Measurements from ENCODE around the gene TEC. TPM values are rescaled to one million over a fixed set of nuclear protein-coding genes. Genes with fewer than 3 reads are reported as not detected.

TEC gene
- total RNA-seq, 1 experiment from 2014 or later, result 4.5 TPM

DNA sequence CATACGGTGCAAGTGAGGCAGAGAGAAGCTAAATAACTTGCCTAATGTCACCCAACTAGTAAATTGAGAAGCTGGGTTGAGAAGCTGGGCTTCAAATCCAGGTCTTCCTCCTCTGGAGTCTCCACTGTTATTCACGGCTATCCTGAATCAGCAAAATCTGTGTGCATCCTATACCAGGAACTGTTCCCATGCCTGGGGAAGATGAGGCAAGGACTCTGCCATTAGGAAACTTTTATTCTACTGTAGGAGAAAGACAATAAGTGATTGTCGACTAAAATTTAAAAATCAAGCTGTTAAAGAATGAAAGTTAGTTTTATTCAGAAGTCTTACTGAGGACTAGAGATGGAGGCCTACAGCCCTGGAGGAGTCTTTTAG, 872 bp upstream of the TEC start:
- peak overlapping the region; percentile 59 for H3K9ac ChIP-seq (ENCODE audit: low read length)
- H3K4me2 ChIP-seq (ENCODE audit: low read length), result peak overlapping the region; percentile 79
- CTCF ChIA-PET, result no interaction called here
- no peaks in the 10 kb centered on the region for H3K9me2 ChIP-seq (ENCODE audit: insufficient read depth)
- H3K9me3 ChIP-seq (ENCODE audit: control insufficient read depth in 1 of 2, insufficient read depth in 1 of 2, low read depth in 1 of 2, low read length in 2 of 2), result no peaks in the 10 kb centered on the region
- H3K4me1 ChIP-seq (ENCODE audit: control insufficient read depth in 1 of 2, insufficient read depth in 2 of 2, low read length in 2 of 2), result peaks cover 2 to 25% of the 10 kb centered on the region in 2 experiments; a peak in 3 of 4 replicates
- POLR2A ChIA-PET, result no interaction called here
- no peaks in the 10 kb centered on the region for H3K36me3 ChIP-seq (ENCODE audit: control insufficient read depth in 1 of 2, insufficient read depth in 2 of 2, low read length in 2 of 2)
- peak overlapping the region; percentile 53 for H2AFZ ChIP-seq (ENCODE audit: low read depth, low read length, poor library complexity, severe bottlenecking)
- ATAC-seq (no peak), DNase-seq (ENCODE audit: low read depth, low spot score) (no peak)
- no peak for TF ChIP-seq RAD21 (IDR thresholded peaks at IDR 0.05; ENCODE audit: low read depth)
- TF ChIP-seq SP1 (IDR thresholded peaks at IDR 0.05; ENCODE audit: low read depth), result no peak
- TF ChIP-seq, protein P1, sequence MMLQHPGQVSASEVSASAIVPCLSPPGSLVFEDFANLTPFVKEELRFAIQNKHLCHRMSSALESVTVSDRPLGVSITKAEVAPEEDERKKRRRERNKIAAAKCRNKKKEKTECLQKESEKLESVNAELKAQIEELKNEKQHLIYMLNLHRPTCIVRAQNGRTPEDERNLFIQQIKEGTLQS (IDR thresholded peaks at IDR 0.05), result no peak
- TF ChIP-seq, protein P2, sequence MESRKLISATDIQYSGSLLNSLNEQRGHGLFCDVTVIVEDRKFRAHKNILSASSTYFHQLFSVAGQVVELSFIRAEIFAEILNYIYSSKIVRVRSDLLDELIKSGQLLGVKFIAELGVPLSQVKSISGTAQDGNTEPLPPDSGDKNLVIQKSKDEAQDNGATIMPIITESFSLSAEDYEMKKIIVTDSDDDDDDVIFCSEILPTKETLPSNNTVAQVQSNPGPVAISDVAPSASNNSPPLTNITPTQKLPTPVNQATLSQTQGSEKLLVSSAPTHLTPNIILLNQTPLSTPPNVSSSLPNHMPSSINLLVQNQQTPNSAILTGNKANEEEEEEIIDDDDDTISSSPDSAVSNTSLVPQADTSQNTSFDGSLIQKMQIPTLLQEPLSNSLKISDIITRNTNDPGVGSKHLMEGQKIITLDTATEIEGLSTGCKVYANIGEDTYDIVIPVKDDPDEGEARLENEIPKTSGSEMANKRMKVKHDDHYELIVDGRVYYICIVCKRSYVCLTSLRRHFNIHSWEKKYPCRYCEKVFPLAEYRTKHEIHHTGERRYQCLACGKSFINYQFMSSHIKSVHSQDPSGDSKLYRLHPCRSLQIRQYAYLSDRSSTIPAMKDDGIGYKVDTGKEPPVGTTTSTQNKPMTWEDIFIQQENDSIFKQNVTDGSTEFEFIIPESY (IDR thresholded peaks at IDR 0.05; ENCODE audit: extremely low read depth, insufficient replicate concordance, low read length), result no peak
- no peak for TF ChIP-seq CEBPB (IDR thresholded peaks at IDR 0.05; ENCODE audit: low read depth)
- no peak for TF ChIP-seq POLR2A (IDR thresholded peaks at IDR 0.05; ENCODE audit: borderline replicate concordance, extremely low read depth, insufficient read depth, insufficient read length)
- TF ChIP-seq EZH2 (IDR thresholded peaks at IDR 0.05), result no peak
- TF ChIP-seq EGR1 (IDR thresholded peaks at IDR 0.05; ENCODE audit: low read depth), result no peak
- RAD21 ChIA-PET (ENCODE audit: low non-redundant PET in 1 of 2, low total read pairs in 2 of 2, uncharacterized antibody in 2 of 2, unreplicated experiment in 2 of 2), result no interaction called here
- H3K4me3 ChIP-seq (replicated peaks in 1 of 2; ENCODE audit: low read depth in 1 of 2, low read length in 2 of 2), result peak overlapping the region; percentile 59 to 71
- H3K27ac ChIP-seq (ENCODE audit: low read depth, low read length), result peak overlapping the region; percentile 74
- BruUV-seq (replicated peaks), result no TSS peak
- no peaks in the 10 kb centered on the region for H4K20me1 ChIP-seq (ENCODE audit: insufficient read depth)
- intact Hi-C loops (cut with micrococcal nuclease), result loop anchor here (5.0 kb wide), 1 partner anchor 128 kb away; no protein-coding TSS in a partner anchor
- H3K79me2 ChIP-seq (ENCODE audit: insufficient read depth, low read length), result peaks cover 22% of the 10 kb centered on the region
- no peaks in the 10 kb centered on the region for H3K27me3 ChIP-seq (ENCODE audit: insufficient read depth, low read length)
